ENCODE data around the gene RAB28. TPM values are rescaled to one million over a fixed set of nuclear protein-coding genes. Genes with fewer than 3 reads are reported as not detected.

RAB28 gene
- total RNA-seq, 3 donors from 2014 or later (not counting 1 experiment from before 2014, with no cell fraction given): 10.2 to 13.1 (median 12.9) TPM

GRCh38 chr4:13427599-13428325, 56.4 kb downstream of the RAB28 start:
- no peak overlapping the region for H3K4me3 Mint-ChIP-seq
- no peak for ATAC-seq
- Histone ChIP-seq H3K4me1 (ENCODE audit: control insufficient read depth, insufficient read depth, low read length) (no peaks in the 10 kb centered on the region), H3K4me3 (ENCODE audit: low read length) (no peak overlapping the region), H3K9me3 (ENCODE audit: control insufficient read depth, insufficient read depth, low read length) (no peaks in the 10 kb centered on the region), H3K36me3 (ENCODE audit: control insufficient read depth, insufficient read depth, low read length) (peaks cover 4% of the 10 kb centered on the region), H3K27me3 (ENCODE audit: control insufficient read depth, insufficient read depth, low read length) (no peaks in the 10 kb centered on the region), H3K27ac (ENCODE audit: low read length) (no peak overlapping the region)
- TF ChIP-seq CTCF (IDR thresholded peaks at IDR 0.05): no peak
- no peak overlapping the region for H3K27ac Mint-ChIP-seq
- no peak for DNase-seq
- 98% methylated on average over 20 of the region's 20 CpGs for WGBS (ENCODE audit: insufficient coverage)
- intact Hi-C loops (cut with micrococcal nuclease): no loop called here
- peaks cover 31 to 42% of the 10 kb centered on the region in 2 donors for H3K4me1 Mint-ChIP-seq
- no peaks in the 10 kb centered on the region for H3K27me3 Mint-ChIP-seq (ENCODE audit: low read depth in 2 of 2)
- no peaks in the 10 kb centered on the region for H3K9me3 Mint-ChIP-seq
- H3K36me3 Mint-ChIP-seq: peaks cover 6% of the 10 kb centered on the region

GRCh38 chr4:13415068-13415785, 68.9 kb downstream of the RAB28 start:
- H3K4me3 ChIP-seq (ENCODE audit: low read length): no peak overlapping the region
- no peak for DNase-seq
- Mint-ChIP-seq H3K27me3 (ENCODE audit: low read depth in 2 of 2) (no peaks in the 10 kb centered on the region), H3K4me1 (peaks cover 41 to 43% of the 10 kb centered on the region in 2 donors), H3K27ac (peak overlapping the region in 1 of 2 donors; percentile 59), H3K4me3 (no peak overlapping the region), H3K36me3 (peaks cover 15% of the 10 kb centered on the region), H3K9me3 (peaks cover 0 to 4% of the 10 kb centered on the region in 2 donors)
- intact Hi-C loops (cut with micrococcal nuclease): no loop called here
- H3K9me3 ChIP-seq (ENCODE audit: control insufficient read depth, insufficient read depth, low read length): no peaks in the 10 kb centered on the region
- no peak for ATAC-seq
- H3K27ac ChIP-seq (ENCODE audit: low read length): no peak overlapping the region
- no peaks in the 10 kb centered on the region for H3K4me1 ChIP-seq (ENCODE audit: control insufficient read depth, insufficient read depth, low read length)
- no peak for TF ChIP-seq CTCF (IDR thresholded peaks at IDR 0.05)
- no peaks in the 10 kb centered on the region for H3K36me3 ChIP-seq (ENCODE audit: control insufficient read depth, insufficient read depth, low read length)
- WGBS (ENCODE audit: insufficient coverage): 92% methylated on average over 32 of the region's 32 CpGs
- no peaks in the 10 kb centered on the region for H3K27me3 ChIP-seq (ENCODE audit: control insufficient read depth, insufficient read depth, low read length)

GRCh38 chr4:13413729-13414437, 70.3 kb downstream of the RAB28 start:
- TF ChIP-seq CTCF (IDR thresholded peaks at IDR 0.05): no peak
- H3K27ac ChIP-seq (ENCODE audit: low read length): no peak overlapping the region
- H3K4me1 ChIP-seq (ENCODE audit: control insufficient read depth, insufficient read depth, low read length): no peaks in the 10 kb centered on the region
- no peak overlapping the region for H3K4me3 ChIP-seq (ENCODE audit: low read length)
- H3K36me3 ChIP-seq (ENCODE audit: control insufficient read depth, insufficient read depth, low read length): no peaks in the 10 kb centered on the region
- H3K9me3 ChIP-seq (ENCODE audit: control insufficient read depth, insufficient read depth, low read length): no peaks in the 10 kb centered on the region
- intact Hi-C loops (cut with micrococcal nuclease): no loop called here
- 96% methylated on average over 5 of the region's 6 CpGs for WGBS (ENCODE audit: insufficient coverage)
- Mint-ChIP-seq H3K4me1 (peaks cover 46 to 50% of the 10 kb centered on the region in 2 donors), H3K9me3 (no peaks in the 10 kb centered on the region), H3K27me3 (ENCODE audit: low read depth in 2 of 2) (no peaks in the 10 kb centered on the region), H3K36me3 (peaks cover 5% of the 10 kb centered on the region), H3K27ac (no peak overlapping the region), H3K4me3 (no peak overlapping the region)
- ATAC-seq (no peak), DNase-seq (no peak)
- H3K27me3 ChIP-seq (ENCODE audit: control insufficient read depth, insufficient read depth, low read length): no peaks in the 10 kb centered on the region
